ENCODE results near the gene TBC1D9B. TPM values are rescaled to one million over a fixed set of nuclear protein-coding genes. Genes with fewer than 3 reads are reported as not detected.
A peak's percentile ranks its signal among the peaks of the same experiment; 100 is the strongest.

TBC1D9B gene
- total RNA-seq, 1 donor from 2014 or later, result 81.0 TPM

GRCh38 chr5:179906795-179907555 is 722 bp downstream of the TBC1D9B start:
- DNase-seq (ENCODE audit: low read depth), result peak; percentile 7

GRCh38 chr5:179906294-179906794 is 1.4 kb downstream of the TBC1D9B start:
- DNase-seq (ENCODE audit: low read depth), result no peak

GRCh38 chr5:179905161-179905560 is 2.5 kb downstream of the TBC1D9B start:
- DNase-seq (ENCODE audit: low read depth), result no peak

GRCh38 chr5:179904463-179905160 is 3.1 kb downstream of the TBC1D9B start:
- no peak for DNase-seq (ENCODE audit: low read depth)

GRCh38 chr5:179902763-179903158 is 4.9 kb downstream of the TBC1D9B start:
- no peak for DNase-seq (ENCODE audit: low read depth)

GRCh38 chr5:179901915-179902762 is 5.6 kb downstream of the TBC1D9B start:
- DNase-seq (ENCODE audit: low read depth), result no peak

- DNase-seq (ENCODE audit: low read depth), result no peak
Observed at GRCh38 chr5:179901462-179901861, 6.2 kb downstream of the TBC1D9B start.

- no peak for DNase-seq (ENCODE audit: low read depth)
Observed at GRCh38 chr5:179900711-179901110, 7.0 kb downstream of the TBC1D9B start.

- DNase-seq (ENCODE audit: low read depth), result no peak
Observed at GRCh38 chr5:179900206-179900605, 7.5 kb downstream of the TBC1D9B start.

- DNase-seq (ENCODE audit: low read depth), result no peak
Observed at GRCh38 chr5:179895861-179896260, 11.8 kb downstream of the TBC1D9B start.

GRCh38 chr5:179893958-179894895 is 13.5 kb downstream of the TBC1D9B start:
- DNase-seq (ENCODE audit: low read depth), result no peak

GRCh38 chr5:179893076-179893957 is 14.4 kb downstream of the TBC1D9B start:
- no peak for DNase-seq (ENCODE audit: low read depth)

GRCh38 chr5:179892255-179892654 is 15.4 kb downstream of the TBC1D9B start:
- no peak for DNase-seq (ENCODE audit: low read depth)

- no peak for DNase-seq (ENCODE audit: low read depth)
Observed at GRCh38 chr5:179890751-179891682, 16.7 kb downstream of the TBC1D9B start.

GRCh38 chr5:179889885-179890284 is 17.8 kb downstream of the TBC1D9B start:
- DNase-seq (ENCODE audit: low read depth), result no peak

- no peak for DNase-seq (ENCODE audit: low read depth)
Observed at GRCh38 chr5:179887802-179888201, 19.9 kb downstream of the TBC1D9B start.

- no peak for DNase-seq (ENCODE audit: low read depth)
Observed at GRCh38 chr5:179887095-179887494, 20.6 kb downstream of the TBC1D9B start.

- DNase-seq (ENCODE audit: low read depth), result no peak
Observed at GRCh38 chr5:179886190-179886911, 21.3 kb downstream of the TBC1D9B start.
